Neural crest cell (in vitro differentiated cells): Measurements from ENCODE around the gene TAS1R3. TPM values are rescaled to one million over a fixed set of nuclear protein-coding genes. Genes with fewer than 3 reads are reported as not detected.
"Not testable (repeated sequence)": the region's sequence is repeated elsewhere in the genome, so short reads cannot be mapped to it uniquely, and the experiment has no call there.

Experiments used
- DNase-seq: peaks from one replicate; pipeline ENCODE4 v3.0.0; 2021; ENCODE audit warnings: low read depth, mixed read lengths, low spot score
- H3K27ac Mint-ChIP-seq: one replicate; pipeline ENCODE4 v1.8.0; 2021; ENCODE audit warnings: mild to moderate bottlenecking, mixed read lengths; ENCODE audit not compliant: unreplicated experiment
- H3K27me3 Mint-ChIP-seq: 2 replicates; pipeline ENCODE4 v1.8.0; 2021; ENCODE audit warnings: low read depth, mild to moderate bottlenecking, mixed read lengths
- H3K36me3 Mint-ChIP-seq: 2 replicates; pipeline ENCODE4 v1.8.0; 2021; ENCODE audit warnings: low read depth, mild to moderate bottlenecking, mixed read lengths
- H3K4me1 Mint-ChIP-seq: 2 replicates; pipeline ENCODE4 v1.8.0; 2021; ENCODE audit warnings: mixed read lengths
- H3K4me3 Mint-ChIP-seq: one replicate; pipeline ENCODE4 v1.8.0; 2021; ENCODE audit warnings: mild to moderate bottlenecking, mixed read lengths
- H3K9me3 Mint-ChIP-seq: 2 replicates; pipeline ENCODE4 v1.8.0; 2021; ENCODE audit warnings: mixed read lengths
- CTCF ChIP-seq: fragments of 200-600 bp; sonication (generic); conservative IDR thresholded peaks from 2 replicates; pipeline ENCODE4 v1.5.0; 2021; ENCODE audit warnings: antibody characterized with exemption, mild to moderate bottlenecking
- total RNA-seq: library from RNA; stranded (reverse); gene quantifications from 2 replicates; pipeline ENCODE4 v1.2.1, GENCODE V29; 2021

Gene TAS1R3
- total RNA-seq, 1 donor from 2014 or later: 0.68 TPM

GRCh38 chr1:1314678-1315335 lies 16.3 kb upstream of the TAS1R3 start:
- Mint-ChIP-seq H3K4me3 (peak overlapping the region; percentile 23), H3K9me3 (no peaks in the 10 kb centered on the region), H3K27me3 (no peaks in the 10 kb centered on the region), H3K4me1 (peaks cover 11% of the 10 kb centered on the region), H3K36me3 (peaks cover 2% of the 10 kb centered on the region), H3K27ac (no peak overlapping the region)
- TF ChIP-seq CTCF: no peak
- DNase-seq: no peak

GRCh38 chr1:1315435-1315954 lies 15.6 kb upstream of the TAS1R3 start:
- Mint-ChIP-seq H3K4me3 (peak overlapping the region; percentile 23), H3K4me1 (peaks cover 11% of the 10 kb centered on the region), H3K9me3 (no peaks in the 10 kb centered on the region), H3K36me3 (peaks cover 2% of the 10 kb centered on the region), H3K27me3 (no peaks in the 10 kb centered on the region), H3K27ac (peak overlapping the region; percentile 57)
- TF ChIP-seq CTCF: no peak
- DNase-seq: no peak

- not testable (repeated sequence) for H3K9me3 Mint-ChIP-seq, DNase-seq, H3K27me3 Mint-ChIP-seq, H3K27ac Mint-ChIP-seq, H3K36me3 Mint-ChIP-seq
- H3K4me3 Mint-ChIP-seq: peak overlapping the region; percentile 31
- H3K4me1 Mint-ChIP-seq: peaks cover 11% of the 10 kb centered on the region
Measured at GRCh38 chr1:1316199-1316598, 14.9 kb upstream of the TAS1R3 start.

GRCh38 chr1:1317420-1317819 lies 13.7 kb upstream of the TAS1R3 start:
- Mint-ChIP-seq H3K4me1 (peaks cover 15% of the 10 kb centered on the region), H3K36me3 (peaks cover 2% of the 10 kb centered on the region), H3K9me3 (no peaks in the 10 kb centered on the region), H3K27me3 (no peaks in the 10 kb centered on the region), H3K27ac (no peak overlapping the region), H3K4me3 (peak overlapping the region; percentile 19)
- DNase-seq: no peak
- TF ChIP-seq CTCF: no peak

GRCh38 chr1:1318131-1318652 lies 12.9 kb upstream of the TAS1R3 start:
- Mint-ChIP-seq H3K27ac (no peak overlapping the region), H3K36me3 (peaks cover 2% of the 10 kb centered on the region), H3K4me3 (peak overlapping the region; percentile 62), H3K27me3 (no peaks in the 10 kb centered on the region), H3K4me1 (peaks cover 15% of the 10 kb centered on the region), H3K9me3 (no peaks in the 10 kb centered on the region)
- DNase-seq: no peak
- no peak for TF ChIP-seq CTCF
